H9 (cell line): ENCODE data around the gene OTULIN. TPM values are rescaled to one million over a fixed set of nuclear protein-coding genes. Genes with fewer than 3 reads are reported as not detected.

Experiments used
- DNase-seq: peaks from one replicate; pipeline ENCODE4 v3.0.0-alpha.2; 2017
- H2AFZ ChIP-seq: one replicate; pipeline ENCODE4 v1.6.1; 2013; ENCODE audit warnings: mild to moderate bottlenecking, low read length, control low read depth, moderate library complexity
- H2AK5ac ChIP-seq: 2 replicates; pipeline ENCODE4 v1.6.1; 2013; ENCODE audit warnings: low read length, control low read depth, mixed read lengths; ENCODE audit not compliant: insufficient read length
- H2BK120ac ChIP-seq: one replicate; pipeline ENCODE4 v1.6.1; 2013; ENCODE audit warnings: low read depth, mild to moderate bottlenecking, low read length, control low read depth, inconsistent platforms; ENCODE audit not compliant: poor library complexity, severe bottlenecking
- H2BK12ac ChIP-seq: 2 replicates; pipeline ENCODE4 v1.6.1; 2013; ENCODE audit warnings: low read length, control low read depth, mixed read lengths, low read depth; ENCODE audit not compliant: insufficient read length
- H2BK15ac ChIP-seq: 2 replicates; pipeline ENCODE4 v1.6.1; 2013; ENCODE audit warnings: low read depth, low read length, control low read depth
- H2BK20ac ChIP-seq: one replicate; pipeline ENCODE4 v1.6.1; 2013; ENCODE audit warnings: low read depth, mild to moderate bottlenecking, low read length, control low read depth, inconsistent platforms; ENCODE audit not compliant: poor library complexity, severe bottlenecking
- H2BK5ac ChIP-seq: 2 replicates; pipeline ENCODE4 v1.6.1; 2013; ENCODE audit warnings: low read length, control low read depth, mixed read lengths; ENCODE audit not compliant: insufficient read length
- H3K14ac ChIP-seq: 2 replicates; pipeline ENCODE4 v1.6.1; 2013; ENCODE audit warnings: low read length, control low read depth; ENCODE audit not compliant: insufficient read depth
- H3K18ac ChIP-seq: 2 replicates; pipeline ENCODE4 v1.6.1; 2013; ENCODE audit warnings: low read depth, mild to moderate bottlenecking, mixed read lengths, low read length, control low read depth; ENCODE audit not compliant: insufficient read length
- H3K23ac ChIP-seq: 2 replicates; pipeline ENCODE4 v1.6.1; 2013; ENCODE audit warnings: low read length, control low read depth, mixed read lengths, low read depth; ENCODE audit not compliant: insufficient read length
- H3K23me2 ChIP-seq: 2 replicates; pipeline ENCODE4 v1.6.1; 2013; ENCODE audit warnings: low read depth, mild to moderate bottlenecking, mixed read lengths, low read length, control low read depth; ENCODE audit not compliant: insufficient read length, poor library complexity, severe bottlenecking
- H3K27ac ChIP-seq: 2 replicates; pipeline ENCODE4 v1.5.1; 2013; ENCODE audit warnings: low read length, control low read depth, mixed read lengths, low read depth; ENCODE audit not compliant: insufficient read length
- H3K27me3 ChIP-seq: 2 replicates; pipeline ENCODE4 v1.6.1; 2013; ENCODE audit warnings: low read length, control low read depth, inconsistent platforms; ENCODE audit not compliant: insufficient read depth
- H3K4ac ChIP-seq: 2 replicates; pipeline ENCODE4 v1.6.1; 2013; ENCODE audit warnings: low read depth, mild to moderate bottlenecking, control low read depth, inconsistent platforms, low read length, moderate library complexity
- H3K4me1 ChIP-seq: 2 replicates; pipeline ENCODE4 v1.6.1; 2013; ENCODE audit warnings: low read length, control low read depth, inconsistent platforms; ENCODE audit not compliant: insufficient read depth
- H3K4me2 ChIP-seq: 2 replicates; pipeline ENCODE4 v1.6.1; 2013; ENCODE audit warnings: low read length, control low read depth, mixed read lengths; ENCODE audit not compliant: insufficient read length, insufficient read depth
- H3K56ac ChIP-seq: 2 replicates; pipeline ENCODE4 v1.6.1; 2013; ENCODE audit warnings: low read depth, mild to moderate bottlenecking, mixed read lengths, low read length, control low read depth; ENCODE audit not compliant: insufficient read length
- H3K79me1 ChIP-seq: 2 replicates; pipeline ENCODE4 v1.6.1; 2013; ENCODE audit warnings: low read depth, mild to moderate bottlenecking, moderate library complexity, low read length, control low read depth, inconsistent platforms; ENCODE audit not compliant: insufficient read depth, poor library complexity, severe bottlenecking
- H3K79me2 ChIP-seq: 2 replicates; pipeline ENCODE4 v1.6.1; 2013; ENCODE audit warnings: low read length, control low read depth, inconsistent platforms; ENCODE audit not compliant: insufficient read depth
- H3K9ac ChIP-seq: 2 replicates; pipeline ENCODE4 v1.6.1; 2013; ENCODE audit warnings: low read length, control low read depth, mixed read lengths; ENCODE audit not compliant: insufficient read length; ENCODE audit errors: extremely low read depth
- H3K9me3 ChIP-seq: one replicate; pipeline ENCODE4 v1.6.1; 2013; ENCODE audit warnings: low read depth, low read length, inconsistent platforms; ENCODE audit not compliant: control insufficient read depth
- H3T11ph ChIP-seq: one replicate; pipeline ENCODE4 v1.6.1; 2013; ENCODE audit warnings: mild to moderate bottlenecking, low read length, control low read depth, inconsistent platforms
- H4K20me1 ChIP-seq: one replicate; pipeline ENCODE4 v1.6.1; 2013; ENCODE audit not compliant: control insufficient read depth, insufficient read length, insufficient read depth
- H4K5ac ChIP-seq: 2 replicates; pipeline ENCODE4 v1.6.1; 2013; ENCODE audit warnings: low read depth, mild to moderate bottlenecking, mixed read lengths, low read length, control low read depth; ENCODE audit not compliant: insufficient read length
- H4K8ac ChIP-seq: replicated peaks from 2 replicates; pipeline ENCODE4 v1.6.1; 2013; ENCODE audit warnings: low read length, control low read depth, mixed read lengths, low read depth; ENCODE audit not compliant: insufficient read length
- H4K91ac ChIP-seq: 2 replicates; pipeline ENCODE4 v1.6.1; 2013; ENCODE audit warnings: low read depth, mild to moderate bottlenecking, moderate library complexity, mixed read lengths, low read length, control low read depth; ENCODE audit not compliant: insufficient read length
- H3K27ac Mint-ChIP-seq, 3 experiments: 2 replicates in 2 of 3; 3 replicates in 1 of 3; pipeline ENCODE4 v1.8.0; 2020 to 2021; ENCODE audit warnings: mixed read lengths in 3 of 3, mild to moderate bottlenecking in 1 of 3, moderate library complexity in 1 of 3
- H3K27me3 Mint-ChIP-seq: 2 replicates; pipeline ENCODE4 v1.8.0; 2021; ENCODE audit warnings: low read depth, mild to moderate bottlenecking, moderate library complexity, mixed read lengths
- H3K36me3 Mint-ChIP-seq, 3 experiments: 2 replicates in 2 of 3; 3 replicates in 1 of 3; pipeline ENCODE4 v1.8.0; 2020 to 2021; ENCODE audit warnings: low read depth in 3 of 3, mixed read lengths in 3 of 3; ENCODE audit not compliant: insufficient read depth in 1 of 3
- H3K4me1 Mint-ChIP-seq, 2 experiments: 2 replicates each; pipeline ENCODE4 v1.8.0; 2020; ENCODE audit warnings: mixed read lengths in 2 of 2
- H3K4me3 Mint-ChIP-seq, 2 experiments: 2 replicates in 1 of 2; 3 replicates in 1 of 2; pipeline ENCODE4 v1.8.0; 2020 to 2021; ENCODE audit warnings: mild to moderate bottlenecking in 2 of 2, mixed read lengths in 2 of 2, moderate library complexity in 1 of 2
- H3K9me3 Mint-ChIP-seq, 2 experiments: 2 replicates in 1 of 2; 3 replicates in 1 of 2; pipeline ENCODE4 v1.8.0; 2020; ENCODE audit warnings: mild to moderate bottlenecking in 2 of 2, mixed read lengths in 2 of 2, moderate library complexity in 1 of 2
- CTCF ChIP-seq: fragments of 200-600 bp; sonication (generic); conservative IDR thresholded peaks from 3 replicates; pipeline ENCODE4 v1.8.0; 2021; ENCODE audit warnings: antibody characterized with exemption, mild to moderate bottlenecking
- WGBS: extraction: QIAGEN DNeasy Blood & Tissue Kit; methylation state at CpG from one replicate; pipeline ENCODE4 v1.1.7; 2013; ENCODE audit warnings: missing lambda C conversion rate, low lambda C conversion rate, mixed read lengths; ENCODE audit not compliant: insufficient read length; ENCODE audit errors: extremely low coverage; 5-methylcytosine and 5-hydroxymethylcytosine counted together
- total RNA-seq: library from RNA; stranded (reverse); gene quantifications from 2 replicates; pipeline ENCODE4 v1.2.1, GENCODE V29; 2021

Gene OTULIN
- total RNA-seq, 1 experiment from 2014 or later = 35.8 TPM

- peaks cover 16 to 55% (median 26%) of the 10 kb centered on the region in 3 experiments; a peak in 6 of 7 replicates for H3K36me3 Mint-ChIP-seq
- no peak overlapping the region for H3K27ac ChIP-seq
- no peak overlapping the region for H2BK20ac ChIP-seq
- no peak overlapping the region for H2BK120ac ChIP-seq
- no peak overlapping the region for H3K4me3 Mint-ChIP-seq
- H2AFZ ChIP-seq = no peak overlapping the region
- TF ChIP-seq CTCF = no peak
- no peak overlapping the region for H3K4ac ChIP-seq
- 0 out of 2 replicates have a peak, but pooled peaks cover 2% of the 10 kb centered on the region for H3K4me1 ChIP-seq
- H3K23ac ChIP-seq = no peak overlapping the region
- H3K14ac ChIP-seq = no peak overlapping the region
- H2BK5ac ChIP-seq = no peak overlapping the region
- H3K27me3 Mint-ChIP-seq = no peaks in the 10 kb centered on the region
- H4K8ac ChIP-seq = no peak overlapping the region
- H2BK15ac ChIP-seq = no peak overlapping the region
- H3K56ac ChIP-seq = no peak overlapping the region
- H3T11ph ChIP-seq = no peak overlapping the region
- no peaks in the 10 kb centered on the region for H3K27me3 ChIP-seq
- no peak overlapping the region for H3K18ac ChIP-seq
- no peak overlapping the region for H2AK5ac ChIP-seq
- H3K79me1 ChIP-seq = no peaks in the 10 kb centered on the region
- H3K23me2 ChIP-seq = no peaks in the 10 kb centered on the region
- DNase-seq = no peak
- peaks cover 16 to 20% of the 10 kb centered on the region in 2 experiments for H3K4me1 Mint-ChIP-seq
- H3K27ac Mint-ChIP-seq = peak overlapping the region; percentile 35 to 75 (median 74); a peak in 5 of 7 replicates
- peaks cover 4% of the 10 kb centered on the region for H4K20me1 ChIP-seq
- H4K91ac ChIP-seq = no peak overlapping the region
- H4K5ac ChIP-seq = no peak overlapping the region
- no peaks in the 10 kb centered on the region for H3K79me2 ChIP-seq
- no peak overlapping the region for H2BK12ac ChIP-seq
- no CpG with 5 or more reads among the region's 1 CpG for WGBS
- H3K4me2 ChIP-seq = no peak overlapping the region
- no peaks in the 10 kb centered on the region for H3K9me3 ChIP-seq
- H3K9me3 Mint-ChIP-seq = no peaks in the 10 kb centered on the region
- H3K9ac ChIP-seq = no peak overlapping the region
Measured at GRCh38 chr5:14696057-14696456, 31.5 kb downstream of the OTULIN start.
